Esophagus muscularis mucosa (tissue), 3 donors: ENCODE results near the gene AREG.

Experiments
- CTCF ChIP-seq, 3 experiments: fragments of 200-600 bp in 2 of 3; fragments of 450-650 bp in 1 of 3; sonication (generic) in 2 of 3; IDR thresholded peaks; one replicate each; pipeline ENCODE4 v1.5.1; 2017 to 2019; ENCODE audit warnings: antibody characterized with exemption in 3 of 3, mild to moderate bottlenecking in 2 of 3, moderate library complexity in 1 of 3
- POLR2A ChIP-seq: fragments of 450-650 bp; IDR thresholded peaks from one replicate; pipeline ENCODE4 v1.6.1; 2017; ENCODE audit warnings: antibody characterized with exemption, moderate library complexity, mild to moderate bottlenecking, low read depth
- POLR2AphosphoS5 ChIP-seq, 2 donors: sonication (generic); formaldehyde crosslinking; IDR thresholded peaks; one replicate each; pipeline ENCODE4 v1.6.1; 2017; ENCODE audit warnings: antibody characterized with exemption in 2 of 2

- TF ChIP-seq CTCF (IDR thresholded peaks at IDR 0.05) (no peak), POLR2A (no peak), POLR2AphosphoS5 (IDR thresholded peaks at IDR 0.05) (no peak)
These were observed 35.3 kb downstream of the AREG start for GRCh38 chr4:74480267-74480666.
